Erythroblast (primary cell): ENCODE measurements around the gene DTHD1.

Experiments
- GATA1 ChIP-seq: IDR thresholded peaks from 2 replicates; pipeline ENCODE4 v1.6.1; 2011; ENCODE audit warnings: low read depth, mild to moderate bottlenecking, control low read depth, low read length, moderate library complexity
- POLR2A ChIP-seq: IDR thresholded peaks from 2 replicates; pipeline ENCODE4 v1.6.1; 2011; ENCODE audit warnings: mild to moderate bottlenecking, low read length

GRCh38 chr4:36264207-36264826, 17.1 kb upstream of the DTHD1 start:
- TF ChIP-seq POLR2A: no peak
- TF ChIP-seq GATA1: no peak
